Gastroesophageal sphincter (tissue), 4 donors: ENCODE measurements around the gene EIF3M. TPM values are rescaled to one million over a fixed set of nuclear protein-coding genes. Genes with fewer than 3 reads are reported as not detected.

Experiments used
- ATAC-seq: fragments of 150-250 bp; one replicate; pipeline ENCODE4 v1.9.1; 2016; ENCODE audit warnings: mild to moderate bottlenecking, moderate library complexity
- H3K27ac ChIP-seq, 4 donors: fragments of 200-600 bp; sonication (generic) in 3 of 4; 1 replicate in 3 of 4; 2 replicates in 1 of 4; pipeline ENCODE4 v1.5.1; 2016 to 2019
- H3K27me3 ChIP-seq: fragments of 200-600 bp; sonication (generic); one replicate; pipeline ENCODE4 v1.5.1; 2019
- H3K36me3 ChIP-seq, 2 donors: fragments of 200-600 bp; sonication (generic); one replicate each; pipeline ENCODE4 v1.5.1; 2019; ENCODE audit warnings: control low read depth in 1 of 2
- H3K4me1 ChIP-seq, 3 donors: fragments of 200-600 bp; sonication (generic); 1 replicate in 2 of 3; 2 replicates in 1 of 3; pipeline ENCODE4 v1.5.1; 2016 to 2019; ENCODE audit warnings: control low read depth in 2 of 3
- H3K4me3 ChIP-seq, 2 donors: fragments of 200-600 bp; sonication (generic); one replicate each; pipeline ENCODE4 v1.5.1; 2019; ENCODE audit warnings: mild to moderate bottlenecking in 1 of 2, moderate library complexity in 1 of 2
- H3K9me3 ChIP-seq, 3 donors: fragments of 200-600 bp; sonication (generic); one replicate each; pipeline ENCODE4 v1.5.1; 2017 to 2019; ENCODE audit warnings: control low read depth in 2 of 3
- EP300 ChIP-seq: sonication (generic); formaldehyde crosslinking; IDR thresholded peaks from one replicate; pipeline ENCODE4 v1.6.1; 2017; ENCODE audit warnings: antibody characterized with exemption, mild to moderate bottlenecking
- POLR2A ChIP-seq, 2 donors: fragments of 450-650 bp; IDR thresholded peaks; one replicate each; pipeline ENCODE4 v1.6.1; 2017; ENCODE audit warnings: antibody characterized with exemption in 2 of 2, mild to moderate bottlenecking in 2 of 2, moderate library complexity in 1 of 2
- POLR2AphosphoS5 ChIP-seq: sonication (generic); formaldehyde crosslinking; IDR thresholded peaks from one replicate; pipeline ENCODE4 v1.6.1; 2017; ENCODE audit warnings: antibody characterized with exemption
- WGBS, 2 donors: methylation state at CpG; one replicate each; pipeline ENCODE4 v1.1.5; 2018; ENCODE audit warnings: low coverage in 1 of 2; 5-methylcytosine and 5-hydroxymethylcytosine counted together
- total RNA-seq, 4 donors: library from RNA; depleted of rRNA; stranded (reverse); fragments of >200 nt; gene quantifications; one replicate each; pipeline ENCODE4 v1.1.0, GENCODE V29; 2016
- TF ChIP-seq, protein P1 (sequence below), 4 experiments: fragments of 200-600 bp in 2 of 4; fragments of 450-650 bp in 2 of 4; sonication (generic) in 1 of 4; IDR thresholded peaks; one replicate each; pipeline ENCODE4 v1.5.1; 2017 to 2019; ENCODE audit warnings: antibody characterized with exemption in 4 of 4, mild to moderate bottlenecking in 2 of 4, moderate library complexity in 2 of 4

Gene EIF3M
- total RNA-seq, 4 donors from 2014 or later, result 302 to 431 (median 403) TPM

DNA sequence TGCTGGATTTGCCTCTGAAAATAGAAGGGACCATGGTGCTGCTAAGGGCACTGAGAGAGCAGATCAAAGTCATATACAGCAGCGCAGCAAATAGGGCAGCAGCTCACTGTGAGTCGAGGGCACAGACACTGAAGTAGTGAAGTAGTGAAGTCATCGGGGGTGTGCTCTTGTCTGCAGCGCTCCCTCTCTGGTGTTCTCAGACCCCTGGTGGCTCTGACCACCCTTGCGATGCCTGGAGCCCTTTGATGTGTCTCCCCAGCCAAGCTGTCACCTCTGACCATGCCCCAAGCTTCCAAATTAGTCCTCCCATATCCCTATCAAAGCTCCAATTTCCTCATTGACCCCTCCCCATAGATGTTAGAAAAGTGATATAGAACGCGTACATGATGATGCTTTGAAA lies 27.7 kb upstream of the EIF3M start:
- no peak for ATAC-seq
- Histone ChIP-seq H3K27me3 (no peaks in the 10 kb centered on the region), H3K9me3 (no peaks in the 10 kb centered on the region), H3K36me3 (no peaks in the 10 kb centered on the region), H3K4me1 (no peaks in the 10 kb centered on the region), H3K4me3 (no peak overlapping the region), H3K27ac (no peak overlapping the region)
- 77 to 92% methylated on average over 7 of the region's 7 CpGs for WGBS, 2 donors
- TF ChIP-seq POLR2AphosphoS5, result no peak
- no peak for TF ChIP-seq POLR2A (IDR thresholded peaks at IDR 0.05)
- TF ChIP-seq, protein P1, sequence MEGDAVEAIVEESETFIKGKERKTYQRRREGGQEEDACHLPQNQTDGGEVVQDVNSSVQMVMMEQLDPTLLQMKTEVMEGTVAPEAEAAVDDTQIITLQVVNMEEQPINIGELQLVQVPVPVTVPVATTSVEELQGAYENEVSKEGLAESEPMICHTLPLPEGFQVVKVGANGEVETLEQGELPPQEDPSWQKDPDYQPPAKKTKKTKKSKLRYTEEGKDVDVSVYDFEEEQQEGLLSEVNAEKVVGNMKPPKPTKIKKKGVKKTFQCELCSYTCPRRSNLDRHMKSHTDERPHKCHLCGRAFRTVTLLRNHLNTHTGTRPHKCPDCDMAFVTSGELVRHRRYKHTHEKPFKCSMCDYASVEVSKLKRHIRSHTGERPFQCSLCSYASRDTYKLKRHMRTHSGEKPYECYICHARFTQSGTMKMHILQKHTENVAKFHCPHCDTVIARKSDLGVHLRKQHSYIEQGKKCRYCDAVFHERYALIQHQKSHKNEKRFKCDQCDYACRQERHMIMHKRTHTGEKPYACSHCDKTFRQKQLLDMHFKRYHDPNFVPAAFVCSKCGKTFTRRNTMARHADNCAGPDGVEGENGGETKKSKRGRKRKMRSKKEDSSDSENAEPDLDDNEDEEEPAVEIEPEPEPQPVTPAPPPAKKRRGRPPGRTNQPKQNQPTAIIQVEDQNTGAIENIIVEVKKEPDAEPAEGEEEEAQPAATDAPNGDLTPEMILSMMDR (IDR thresholded peaks at IDR 0.05), result no peak
- no peak for TF ChIP-seq EP300

DNA sequence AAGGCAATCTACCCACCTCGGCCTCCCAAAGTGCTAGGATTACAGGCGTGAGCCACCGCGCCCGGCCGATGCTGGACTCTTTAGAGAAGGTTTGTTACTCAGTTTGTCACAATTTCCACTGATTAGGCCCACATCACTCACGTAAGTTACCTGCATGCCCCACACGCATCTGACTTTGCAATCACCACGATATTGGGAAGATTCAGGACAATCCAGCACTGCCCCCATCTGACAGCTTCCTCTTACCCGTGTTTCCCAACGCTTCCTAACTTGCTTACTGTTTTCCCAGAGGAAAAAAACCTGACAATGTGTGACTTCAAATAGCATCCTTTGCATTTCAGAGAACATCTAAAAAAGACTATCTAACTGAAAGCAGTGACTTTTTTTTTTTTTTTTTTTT lies 21.8 kb upstream of the EIF3M start:
- no peak for ATAC-seq
- 70 to 90% methylated on average over 2 to 9 of the region's 11 CpGs for WGBS, 2 donors
- H3K36me3 ChIP-seq, result no peaks in the 10 kb centered on the region

DNA sequence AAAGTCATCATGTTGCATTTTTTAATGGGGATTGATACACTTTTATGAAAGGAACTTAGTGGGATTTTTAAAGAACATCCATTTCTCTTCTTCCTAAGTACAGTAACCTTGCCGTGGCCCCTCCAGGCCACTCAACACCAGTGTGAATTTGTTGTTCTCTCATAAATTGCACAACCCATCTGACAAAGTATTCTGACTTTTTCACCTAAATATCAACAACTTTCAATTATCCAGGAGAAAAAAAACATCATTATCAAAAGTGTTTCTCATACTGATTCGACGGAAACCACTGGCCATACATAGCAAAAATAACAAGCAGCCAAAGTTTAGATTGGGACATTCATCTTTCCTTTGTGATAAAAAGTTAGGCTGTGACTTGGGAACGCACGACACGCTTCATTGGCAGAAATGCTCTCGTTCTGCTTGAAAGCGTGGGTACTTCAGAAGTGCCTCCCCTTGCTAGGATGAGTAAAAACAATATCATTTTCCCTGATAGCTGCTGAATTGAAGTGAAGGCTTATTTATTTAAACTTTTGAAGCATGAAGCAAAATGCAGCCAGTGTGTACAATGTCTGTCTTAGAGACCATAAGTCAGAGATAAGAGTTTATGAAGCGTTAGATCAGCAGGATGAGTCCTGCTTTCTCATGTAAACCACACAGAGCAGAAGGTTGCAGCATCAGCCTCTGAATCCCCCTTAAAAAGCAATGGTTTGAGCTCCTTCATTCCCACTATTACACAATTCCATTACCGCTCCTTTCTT lies 20.6 kb upstream of the EIF3M start:
- ATAC-seq, result no peak
- Histone ChIP-seq H3K27ac (no peak overlapping the region), H3K27me3 (no peaks in the 10 kb centered on the region), H3K36me3 (no peaks in the 10 kb centered on the region), H3K4me1 (no peaks in the 10 kb centered on the region), H3K4me3 (no peak overlapping the region), H3K9me3 (no peaks in the 10 kb centered on the region)
- TF ChIP-seq, protein P1 (IDR thresholded peaks at IDR 0.05), result no peak
- TF ChIP-seq POLR2A (IDR thresholded peaks at IDR 0.05) (no peak), EP300 (no peak), POLR2AphosphoS5 (no peak)
- WGBS, 2 donors, result 20 to 30% methylated on average over 10 of the region's 10 CpGs

More for the DNA sequence above, 21.8 kb upstream of the EIF3M start:
- no peaks in the 10 kb centered on the region for H3K4me1 ChIP-seq
- no peak overlapping the region for H3K27ac ChIP-seq
- no peaks in the 10 kb centered on the region for H3K27me3 ChIP-seq
- no peak overlapping the region for H3K4me3 ChIP-seq
- no peaks in the 10 kb centered on the region for H3K9me3 ChIP-seq
- TF ChIP-seq EP300, result no peak
- TF ChIP-seq POLR2A (IDR thresholded peaks at IDR 0.05), result no peak
- TF ChIP-seq, protein P1 (IDR thresholded peaks at IDR 0.05), result no peak
- TF ChIP-seq POLR2AphosphoS5, result no peak

GRCh38 chr11:32563600-32563959 lies 20.1 kb upstream of the EIF3M start:
- no peak overlapping the region for H3K27ac ChIP-seq
- H3K4me1 ChIP-seq, result no peaks in the 10 kb centered on the region
- 61 to 70% methylated on average over 3 of the region's 3 CpGs for WGBS, 2 donors
- H3K36me3 ChIP-seq, result no peaks in the 10 kb centered on the region
- no peak for ATAC-seq
- H3K9me3 ChIP-seq, result no peaks in the 10 kb centered on the region
- no peak overlapping the region for H3K4me3 ChIP-seq
- TF ChIP-seq, protein P1 (IDR thresholded peaks at IDR 0.05), result no peak
- TF ChIP-seq POLR2A (IDR thresholded peaks at IDR 0.05) (no peak), EP300 (no peak), POLR2AphosphoS5 (no peak)
- no peaks in the 10 kb centered on the region for H3K27me3 ChIP-seq

GRCh38 chr11:32566517-32566916 lies 17.1 kb upstream of the EIF3M start:
- no peak overlapping the region for H3K4me3 ChIP-seq
- H3K27me3 ChIP-seq, result peaks cover 14% of the 10 kb centered on the region
- H3K9me3 ChIP-seq, result no peaks in the 10 kb centered on the region
- 93% methylated on average over 2 of the region's 2 CpGs; no CpG with 5 or more reads in 1 of the 2 donors for WGBS, 2 donors
- H3K36me3 ChIP-seq, result no peaks in the 10 kb centered on the region
- H3K4me1 ChIP-seq, result no peaks in the 10 kb centered on the region
- no peak for TF ChIP-seq POLR2A (IDR thresholded peaks at IDR 0.05)
- TF ChIP-seq, protein P1 (IDR thresholded peaks at IDR 0.05), result no peak
- no peak for TF ChIP-seq POLR2AphosphoS5
- TF ChIP-seq EP300, result no peak
- no peak overlapping the region for H3K27ac ChIP-seq
- ATAC-seq, result no peak
